Measurements from ENCODE around the gene DBH. TPM values are rescaled to one million over a fixed set of nuclear protein-coding genes. Genes with fewer than 3 reads are reported as not detected.

The DBH gene
- total RNA-seq: not detected

DNA sequence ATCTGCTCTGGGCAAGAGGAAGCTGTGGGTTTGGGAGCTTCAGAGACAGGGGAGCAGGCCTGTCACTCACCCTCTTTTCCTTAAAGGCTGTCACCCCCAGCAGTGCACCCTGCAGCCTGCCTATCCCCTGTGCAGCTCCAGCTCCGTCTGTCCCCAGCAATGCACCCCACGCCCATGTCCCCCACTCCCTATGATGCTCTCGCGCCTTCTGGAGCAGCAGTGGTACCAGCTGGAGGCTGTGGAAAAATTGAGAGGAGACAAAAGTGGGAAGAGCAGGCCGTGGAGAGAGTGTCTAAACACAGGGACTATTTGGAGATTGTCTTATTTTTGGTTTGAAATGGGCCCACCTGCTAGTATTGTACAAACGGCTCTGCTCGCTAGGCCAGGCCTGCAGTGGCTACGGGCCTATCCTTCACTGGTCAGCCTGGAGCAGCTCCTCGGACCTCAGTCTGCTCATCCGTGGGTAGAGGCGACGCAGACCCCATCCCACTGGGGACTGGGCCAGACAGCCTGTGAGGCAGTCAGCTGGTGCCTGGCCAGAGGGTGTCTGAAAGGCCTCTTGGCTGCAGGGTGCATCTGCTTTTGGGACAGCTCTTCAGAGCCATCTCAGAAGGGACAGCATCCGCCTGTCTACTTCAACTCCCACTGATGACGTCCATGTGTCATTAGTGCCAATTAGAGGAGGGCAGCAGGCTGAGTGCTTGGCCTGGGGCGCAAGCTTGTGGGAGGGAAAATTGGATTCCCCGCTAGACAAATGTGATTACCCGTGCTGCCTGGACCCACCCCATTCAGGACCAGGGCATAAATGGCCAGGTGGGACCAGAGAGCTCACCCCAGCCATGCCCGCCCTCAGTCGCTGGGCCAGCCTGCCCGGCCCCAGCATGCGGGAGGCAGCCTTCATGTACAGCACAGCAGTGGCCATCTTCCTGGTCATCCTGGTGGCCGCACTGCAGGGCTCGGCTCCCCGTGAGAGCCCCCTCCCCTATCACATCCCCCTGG lies at the start of gene DBH:
TSS of gene DBH (plus strand) at position 831 of the 999 bp plus-strand sequence. CDS start at position 840, 9 bp downstream.
- CTCF ChIA-PET: no interaction called here
- H3K36me3 Mint-ChIP-seq (ENCODE audit: low read depth): no peaks in the 10 kb centered on the region
- no peaks in the 10 kb centered on the region for H3K27me3 Mint-ChIP-seq
- no peaks in the 10 kb centered on the region for H3K9me3 Mint-ChIP-seq
- no peak within 1 kb of the TSS for H3K27ac Mint-ChIP-seq
- no peak within 1 kb of the TSS for H3K4me3 Mint-ChIP-seq
- no peaks in the 10 kb centered on the region for H3K4me1 Mint-ChIP-seq
- no peak for DNase-seq
- POLR2A ChIA-PET: no interaction called here

DNA sequence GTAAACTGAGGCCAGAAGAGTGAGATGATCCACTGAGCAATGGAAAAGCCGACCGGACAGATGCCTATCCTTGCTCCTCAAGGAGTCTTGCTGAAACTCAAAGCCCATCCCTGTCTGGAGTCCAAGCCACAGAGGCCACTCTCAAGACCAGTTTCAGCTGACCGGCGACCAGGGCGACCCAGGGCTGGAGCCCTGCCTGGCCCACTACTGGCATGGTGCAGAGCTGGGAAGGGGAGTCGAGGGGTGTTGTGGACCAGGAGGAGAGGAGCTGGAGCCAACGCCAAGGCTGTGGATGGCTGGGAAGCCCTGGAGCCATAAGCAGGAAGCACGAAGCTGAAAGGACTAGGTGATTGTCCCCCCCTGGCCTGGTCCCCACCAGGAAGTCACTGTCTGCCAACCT lies 49.1 kb upstream of the DBH start:
- Mint-ChIP-seq H3K9me3 (peaks cover 4% of the 10 kb centered on the region), H3K4me1 (no peaks in the 10 kb centered on the region), H3K27ac (no peak overlapping the region), H3K4me3 (no peak overlapping the region), H3K27me3 (peaks cover 15% of the 10 kb centered on the region), H3K36me3 (ENCODE audit: low read depth) (no peaks in the 10 kb centered on the region)
- no peak for DNase-seq
- ChIA-PET CTCF (no interaction called here), POLR2A (no interaction called here)

GRCh38 chr9:133587466-133587865 lies 48.7 kb upstream of the DBH start:
- Mint-ChIP-seq H3K27me3 (peaks cover 15% of the 10 kb centered on the region), H3K4me1 (no peaks in the 10 kb centered on the region), H3K4me3 (no peak overlapping the region), H3K27ac (no peak overlapping the region), H3K9me3 (peaks cover 4% of the 10 kb centered on the region), H3K36me3 (ENCODE audit: low read depth) (no peaks in the 10 kb centered on the region)
- no peak for DNase-seq
- CTCF ChIA-PET: no interaction called here
- POLR2A ChIA-PET: no interaction called here

DNA sequence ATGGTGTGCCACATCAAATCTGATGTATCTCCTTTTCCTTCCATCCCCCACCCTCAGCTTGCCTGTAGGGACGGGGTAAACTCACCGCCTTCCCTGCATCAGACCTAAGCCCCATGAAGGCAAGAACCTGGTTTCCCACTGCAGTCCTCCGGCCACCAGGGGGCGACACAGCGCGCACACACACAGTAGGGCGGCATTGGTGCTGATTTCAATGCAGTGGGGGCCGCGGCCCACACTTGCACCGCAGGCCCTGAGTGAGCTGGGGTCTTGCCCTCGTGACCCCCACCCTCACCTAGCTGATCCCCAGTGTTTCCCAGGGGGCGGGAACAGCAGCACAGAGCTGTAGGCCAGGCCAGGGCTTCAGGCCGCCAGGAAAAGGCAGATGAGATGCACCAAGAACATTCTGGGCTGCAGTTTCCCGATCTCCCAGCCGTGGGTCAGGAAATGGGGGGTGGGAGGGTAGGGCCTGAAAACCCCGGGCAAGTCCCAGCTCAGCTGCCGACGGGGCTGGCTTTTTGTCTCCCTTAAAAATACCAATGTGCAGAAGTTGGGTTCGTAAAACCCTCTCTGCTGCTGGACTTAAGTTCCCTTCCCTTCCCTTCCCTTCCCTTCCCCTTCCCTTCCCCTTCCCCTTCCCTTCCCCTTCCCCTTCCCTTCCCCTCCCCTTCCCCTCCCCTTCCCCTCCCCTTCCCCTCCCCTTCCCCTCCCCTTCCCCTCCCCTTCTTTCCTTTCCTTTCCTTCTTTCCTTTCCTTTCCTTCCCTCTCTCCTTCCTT lies 46.5 kb upstream of the DBH start:
- CTCF ChIA-PET: interaction anchor here (0.5 to 1.5 kb wide), 4 partner anchors 54 to 137 kb away, joined by 3 read pairs; no protein-coding TSS in a partner anchor
- Mint-ChIP-seq H3K27ac (no peak overlapping the region), H3K4me3 (no peak overlapping the region), H3K4me1 (no peaks in the 10 kb centered on the region), H3K36me3 (ENCODE audit: low read depth) (no peaks in the 10 kb centered on the region), H3K9me3 (peaks cover 4% of the 10 kb centered on the region), H3K27me3 (peaks cover 10% of the 10 kb centered on the region)
- POLR2A ChIA-PET: no interaction called here
- DNase-seq: peak; percentile 39

DNA sequence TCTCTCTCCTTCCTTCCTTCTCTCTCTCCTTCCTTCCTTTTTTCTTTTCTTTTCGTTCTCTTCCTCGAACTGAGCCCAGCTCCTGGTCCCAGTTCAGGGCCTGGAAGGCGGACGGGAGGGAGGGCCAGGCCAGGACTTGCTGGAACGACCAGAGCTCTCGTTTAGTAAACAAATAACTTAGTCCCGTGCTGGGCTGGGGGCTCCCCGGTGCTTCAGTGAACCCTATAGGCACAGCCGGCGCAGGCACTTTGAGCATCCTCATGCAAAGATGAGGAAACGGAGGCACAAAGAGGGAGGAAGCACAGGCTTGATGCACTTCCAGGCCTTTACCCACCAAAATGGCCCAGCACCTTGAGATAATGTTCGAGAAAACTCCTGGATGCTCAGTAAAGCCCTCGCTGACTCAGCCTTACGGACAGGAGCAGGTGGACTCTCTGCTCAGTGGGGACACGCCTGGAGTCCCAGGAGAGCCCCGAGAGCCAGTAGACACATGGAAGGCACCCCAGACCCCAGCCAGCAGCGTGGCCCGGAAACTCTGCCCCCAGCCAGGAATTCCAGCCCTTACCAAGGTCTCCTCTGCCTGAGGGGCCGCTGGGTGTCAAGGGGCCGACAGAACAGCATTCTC lies 45.8 kb upstream of the DBH start:
- POLR2A ChIA-PET: no interaction called here
- Mint-ChIP-seq H3K27ac (no peak overlapping the region), H3K4me3 (no peak overlapping the region)

DNA sequence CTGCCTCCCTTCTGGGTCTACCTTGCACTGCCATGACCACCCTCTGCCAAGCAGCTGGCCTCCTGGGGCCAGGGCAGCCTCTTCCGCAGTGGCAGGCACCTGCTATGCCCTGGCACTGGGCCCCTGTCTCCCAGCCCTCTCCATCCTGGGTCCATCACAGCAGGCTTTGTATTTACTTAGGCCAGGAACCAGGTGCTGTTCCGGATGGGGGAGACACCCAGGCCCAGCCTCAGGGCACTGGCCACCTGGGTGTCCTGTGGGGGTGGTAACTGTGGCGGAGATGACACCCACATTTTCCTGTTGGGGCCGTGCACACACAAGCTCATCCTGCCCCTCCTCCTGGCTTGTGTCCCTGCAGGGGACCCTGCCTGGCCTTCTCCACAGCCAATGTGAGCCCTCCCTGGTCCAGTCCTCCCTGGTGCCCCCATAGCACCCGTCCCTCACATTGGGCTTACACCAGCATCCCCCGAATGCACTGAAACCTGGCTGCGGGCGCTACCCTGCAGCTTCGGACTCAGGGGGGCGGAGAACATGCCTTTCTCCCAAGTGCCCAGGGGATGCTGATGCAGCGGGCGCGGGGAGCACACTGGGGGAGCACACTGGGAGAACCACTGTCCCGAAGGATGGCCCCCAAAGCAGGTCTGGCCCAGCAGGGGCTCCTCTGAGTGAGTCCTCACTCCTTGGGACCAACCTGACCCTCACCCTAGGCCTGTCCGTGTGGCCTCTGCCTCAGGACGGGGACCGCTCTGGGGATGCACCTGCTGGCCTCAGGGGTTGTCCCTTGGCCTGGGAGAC lies 44.9 kb upstream of the DBH start:
- ChIA-PET CTCF (no interaction called here), POLR2A (no interaction called here)
- Mint-ChIP-seq H3K27me3 (no peaks in the 10 kb centered on the region), H3K27ac (no peak overlapping the region), H3K9me3 (peaks cover 4% of the 10 kb centered on the region), H3K4me1 (no peaks in the 10 kb centered on the region), H3K4me3 (no peak overlapping the region), H3K36me3 (ENCODE audit: low read depth) (no peaks in the 10 kb centered on the region)
- DNase-seq: no peak

More for the DNA sequence above, 45.8 kb upstream of the DBH start:
- Mint-ChIP-seq H3K27me3 (peaks cover 7% of the 10 kb centered on the region), H3K4me1 (no peaks in the 10 kb centered on the region), H3K9me3 (peaks cover 4% of the 10 kb centered on the region), H3K36me3 (ENCODE audit: low read depth) (no peaks in the 10 kb centered on the region)
- CTCF ChIA-PET: interaction anchor here (0.6 to 1.5 kb wide), 3 partner anchors 54 to 137 kb away, joined by 3 read pairs; no protein-coding TSS in a partner anchor
- DNase-seq: no peak

GRCh38 chr9:133591985-133592384 lies 44.2 kb upstream of the DBH start:
- peaks cover 7% of the 10 kb centered on the region for H3K9me3 Mint-ChIP-seq
- ChIA-PET POLR2A (no interaction called here), CTCF (no interaction called here)
- H3K27ac Mint-ChIP-seq: no peak overlapping the region
- H3K4me1 Mint-ChIP-seq: no peaks in the 10 kb centered on the region
- no peaks in the 10 kb centered on the region for H3K36me3 Mint-ChIP-seq (ENCODE audit: low read depth)
- H3K27me3 Mint-ChIP-seq: no peaks in the 10 kb centered on the region
- no peak overlapping the region for H3K4me3 Mint-ChIP-seq
- no peak for DNase-seq

- peak; percentile 40 for DNase-seq
- no peak overlapping the region for H3K27ac Mint-ChIP-seq
- no peaks in the 10 kb centered on the region for H3K4me1 Mint-ChIP-seq
- ChIA-PET CTCF (interaction anchor here (0.5 to 0.6 kb wide), 2 partner anchors 225 to 333 kb away, joined by 3 to 4 read pairs; no protein-coding TSS in a partner anchor), POLR2A (no interaction called here)
- peaks cover 14% of the 10 kb centered on the region for H3K9me3 Mint-ChIP-seq
- H3K36me3 Mint-ChIP-seq (ENCODE audit: low read depth): peaks cover 5% of the 10 kb centered on the region
- H3K4me3 Mint-ChIP-seq: no peak overlapping the region
- no peaks in the 10 kb centered on the region for H3K27me3 Mint-ChIP-seq
These were observed 43.3 kb upstream of the DBH start for GRCh38 chr9:133592731-133593409.

GRCh38 chr9:133593587-133594253 lies 42.4 kb upstream of the DBH start:
- DNase-seq: no peak
- POLR2A ChIA-PET: no interaction called here
- CTCF ChIA-PET: no interaction called here
- peaks cover 5% of the 10 kb centered on the region for H3K36me3 Mint-ChIP-seq (ENCODE audit: low read depth)
- H3K9me3 Mint-ChIP-seq: peaks cover 13% of the 10 kb centered on the region
- no peak overlapping the region for H3K4me3 Mint-ChIP-seq
- no peak overlapping the region for H3K27ac Mint-ChIP-seq
- H3K27me3 Mint-ChIP-seq: no peaks in the 10 kb centered on the region
- no peaks in the 10 kb centered on the region for H3K4me1 Mint-ChIP-seq

- Mint-ChIP-seq H3K4me1 (no peaks in the 10 kb centered on the region), H3K27me3 (no peaks in the 10 kb centered on the region), H3K9me3 (peaks cover 13% of the 10 kb centered on the region), H3K27ac (no peak overlapping the region), H3K36me3 (ENCODE audit: low read depth) (peaks cover 5% of the 10 kb centered on the region), H3K4me3 (no peak overlapping the region)
- no peak for DNase-seq
- ChIA-PET POLR2A (no interaction called here), CTCF (no interaction called here)
These were observed 41.9 kb upstream of the DBH start for GRCh38 chr9:133594310-133594709.

GRCh38 chr9:133595910-133596309 lies 40.3 kb upstream of the DBH start:
- peaks cover 13% of the 10 kb centered on the region for H3K9me3 Mint-ChIP-seq
- H3K27ac Mint-ChIP-seq: no peak overlapping the region
- no peak for DNase-seq
- peaks cover 5% of the 10 kb centered on the region for H3K36me3 Mint-ChIP-seq (ENCODE audit: low read depth)
- no peak overlapping the region for H3K4me3 Mint-ChIP-seq
- H3K27me3 Mint-ChIP-seq: no peaks in the 10 kb centered on the region
- CTCF ChIA-PET: no interaction called here
- POLR2A ChIA-PET: no interaction called here
- H3K4me1 Mint-ChIP-seq: no peaks in the 10 kb centered on the region
